HFFc6 (cell line): ENCODE results near the gene DACT3. TPM values are rescaled to one million over a fixed set of nuclear protein-coding genes. Genes with fewer than 3 reads are reported as not detected.
A peak's percentile ranks its signal among the peaks of the same experiment; 100 is the strongest.

Experiments used
- DNase-seq: peaks from one replicate; pipeline ENCODE4 v3.0.0-alpha.2; 2018
- H3K27ac Mint-ChIP-seq: 2 replicates; pipeline ENCODE4 v1.8.0; 2020; ENCODE audit warnings: mild to moderate bottlenecking, mixed read lengths
- H3K27me3 Mint-ChIP-seq: 2 replicates; pipeline ENCODE4 v1.8.0; 2021; ENCODE audit warnings: mild to moderate bottlenecking, moderate library complexity, mixed read lengths; ENCODE audit not compliant: insufficient read depth
- H3K36me3 Mint-ChIP-seq: 2 replicates; pipeline ENCODE4 v1.8.0; 2021; ENCODE audit warnings: low read depth, mixed read lengths
- H3K4me1 Mint-ChIP-seq: 2 replicates; pipeline ENCODE4 v1.8.0; 2020; ENCODE audit warnings: low read depth, mixed read lengths
- H3K4me3 Mint-ChIP-seq: 2 replicates; pipeline ENCODE4 v1.8.0; 2020; ENCODE audit warnings: mild to moderate bottlenecking, moderate library complexity, mixed read lengths
- H3K9me3 Mint-ChIP-seq: 2 replicates; pipeline ENCODE4 v1.8.0; 2020; ENCODE audit warnings: mild to moderate bottlenecking, mixed read lengths
- total RNA-seq, 6 experiments: library from RNA; stranded (reverse); fragmentation: NEBNext Ultra II Directional; extraction: Animal tissue kit (Norgen Biotek cat#: 25700); gene quantifications; 2 replicates in 1 of 6; 3 replicates in 5 of 6; pipeline ENCODE4 v1.2.3, GENCODE V29; 2021
- TF ChIP-seq, protein P1 (sequence below): fragments of 200-600 bp; sonication (generic); IDR thresholded peaks from 2 replicates; pipeline ENCODE4 v1.5.0; 2021; ENCODE audit warnings: antibody characterized with exemption, mild to moderate bottlenecking

Gene DACT3
- total RNA-seq, 6 experiments from 2014 or later = 12.6 to 17.2 (median 15.5) TPM

- Mint-ChIP-seq H3K4me1 (peaks cover 32% of the 10 kb centered on the region), H3K27ac (peak overlapping the region; percentile 13; the same call in 1 of the 2 replicates), H3K9me3 (no peaks in the 10 kb centered on the region), H3K4me3 (0 out of 2 replicates have a peak overlapping the region, but pooled peaks have one; percentile 5), H3K27me3 (peaks cover 3% of the 10 kb centered on the region), H3K36me3 (peaks cover 47% of the 10 kb centered on the region)
- TF ChIP-seq, protein P1, sequence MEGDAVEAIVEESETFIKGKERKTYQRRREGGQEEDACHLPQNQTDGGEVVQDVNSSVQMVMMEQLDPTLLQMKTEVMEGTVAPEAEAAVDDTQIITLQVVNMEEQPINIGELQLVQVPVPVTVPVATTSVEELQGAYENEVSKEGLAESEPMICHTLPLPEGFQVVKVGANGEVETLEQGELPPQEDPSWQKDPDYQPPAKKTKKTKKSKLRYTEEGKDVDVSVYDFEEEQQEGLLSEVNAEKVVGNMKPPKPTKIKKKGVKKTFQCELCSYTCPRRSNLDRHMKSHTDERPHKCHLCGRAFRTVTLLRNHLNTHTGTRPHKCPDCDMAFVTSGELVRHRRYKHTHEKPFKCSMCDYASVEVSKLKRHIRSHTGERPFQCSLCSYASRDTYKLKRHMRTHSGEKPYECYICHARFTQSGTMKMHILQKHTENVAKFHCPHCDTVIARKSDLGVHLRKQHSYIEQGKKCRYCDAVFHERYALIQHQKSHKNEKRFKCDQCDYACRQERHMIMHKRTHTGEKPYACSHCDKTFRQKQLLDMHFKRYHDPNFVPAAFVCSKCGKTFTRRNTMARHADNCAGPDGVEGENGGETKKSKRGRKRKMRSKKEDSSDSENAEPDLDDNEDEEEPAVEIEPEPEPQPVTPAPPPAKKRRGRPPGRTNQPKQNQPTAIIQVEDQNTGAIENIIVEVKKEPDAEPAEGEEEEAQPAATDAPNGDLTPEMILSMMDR = no peak
- DNase-seq = no peak
Measured at GRCh38 chr19:46606019-46606418, 55.0 kb downstream of the DACT3 start.

DNA sequence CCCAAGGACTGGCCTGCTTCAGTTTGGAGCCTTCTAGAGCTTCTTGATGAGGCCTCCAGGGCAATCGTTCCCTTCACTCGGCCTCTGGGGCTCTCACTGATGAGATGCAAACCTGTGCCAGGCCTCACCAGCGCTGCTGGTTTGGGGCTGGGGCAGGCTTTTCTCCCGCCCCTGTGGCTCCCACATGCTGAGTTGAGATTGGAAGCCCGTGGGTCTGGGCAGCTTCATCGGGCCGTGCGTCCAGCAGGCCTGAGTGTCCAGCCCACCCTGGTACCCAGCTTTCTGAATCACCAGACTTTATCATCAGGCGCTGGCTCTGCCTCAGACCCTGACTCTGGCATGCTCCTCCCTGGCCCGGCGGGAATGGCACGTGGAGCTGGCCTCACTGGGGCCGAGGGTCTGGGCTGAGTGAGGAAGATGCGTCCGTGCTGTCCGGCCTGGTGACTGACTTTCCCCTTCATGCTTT lies 55.6 kb downstream of the DACT3 start:
- no peaks in the 10 kb centered on the region for H3K9me3 Mint-ChIP-seq
- TF ChIP-seq, protein P1 = no peak
- peaks cover 5% of the 10 kb centered on the region for H3K27me3 Mint-ChIP-seq
- H3K27ac Mint-ChIP-seq = no peak overlapping the region
- peaks cover 28% of the 10 kb centered on the region for H3K4me1 Mint-ChIP-seq
- peaks cover 42% of the 10 kb centered on the region for H3K36me3 Mint-ChIP-seq
- no peak overlapping the region for H3K4me3 Mint-ChIP-seq
- DNase-seq = no peak

GRCh38 chr19:46604781-46605355 lies 56.1 kb downstream of the DACT3 start:
- TF ChIP-seq, protein P1 = no peak; the same call in 1 of the 2 replicates
- peaks cover 3% of the 10 kb centered on the region for H3K27me3 Mint-ChIP-seq
- no peaks in the 10 kb centered on the region; the same call in 1 of the 2 replicates for H3K9me3 Mint-ChIP-seq
- H3K36me3 Mint-ChIP-seq = peaks cover 44% of the 10 kb centered on the region
- H3K4me1 Mint-ChIP-seq = peaks cover 34% of the 10 kb centered on the region
- no peak overlapping the region for H3K4me3 Mint-ChIP-seq
- DNase-seq = no peak
- H3K27ac Mint-ChIP-seq = no peak overlapping the region

DNA sequence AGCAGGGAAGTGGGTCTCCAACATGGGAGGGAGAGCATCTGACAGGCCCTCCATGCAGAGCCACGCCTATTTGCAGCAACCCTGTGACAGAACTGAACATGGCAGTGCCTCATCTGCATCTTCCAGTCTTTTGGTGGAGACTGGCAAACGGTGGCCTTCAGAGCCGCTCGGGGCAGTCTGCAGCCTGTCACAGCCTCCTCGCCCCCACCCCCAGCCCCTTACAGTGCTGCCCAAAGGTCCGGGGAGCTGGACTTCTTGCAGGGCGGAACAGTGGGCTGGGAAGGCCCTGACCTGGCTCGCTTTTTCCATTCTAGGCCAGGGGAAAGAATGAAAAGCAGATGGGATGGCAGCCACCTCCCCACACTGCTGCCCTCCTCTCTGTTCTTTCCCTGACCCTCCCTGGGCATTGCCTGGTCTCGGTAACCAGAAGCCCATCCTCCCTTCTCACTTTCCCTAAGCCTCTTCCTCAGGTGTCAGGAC lies 57.2 kb downstream of the DACT3 start:
- Mint-ChIP-seq H3K4me1 (peaks cover 29% of the 10 kb centered on the region), H3K4me3 (peak overlapping the region; percentile 100), H3K27ac (peak overlapping the region; percentile 84), H3K27me3 (peaks cover 3% of the 10 kb centered on the region), H3K36me3 (peaks cover 38% of the 10 kb centered on the region), H3K9me3 (peaks cover 3% of the 10 kb centered on the region; the same call in 1 of the 2 replicates)
- TF ChIP-seq, protein P1 = no peak
- DNase-seq = no peak

GRCh38 chr19:46603195-46603637 lies 57.8 kb downstream of the DACT3 start:
- Mint-ChIP-seq H3K4me3 (peak overlapping the region; percentile 100), H3K4me1 (peaks cover 29% of the 10 kb centered on the region), H3K27me3 (peaks cover 2% of the 10 kb centered on the region), H3K36me3 (peaks cover 42% of the 10 kb centered on the region), H3K9me3 (peaks cover 8% of the 10 kb centered on the region; the same call in 1 of the 2 replicates), H3K27ac (peak overlapping the region; percentile 84)
- TF ChIP-seq, protein P1 = no peak
- no peak for DNase-seq
